GM12801 (cell line): Measurements from ENCODE around the gene FGF4.

ENCODE experiments used
- CTCF ChIP-seq: IDR thresholded peaks from one replicate; pipeline ENCODE4 v1.5.1; 2011; ENCODE audit warnings: control low read depth; ENCODE audit not compliant: insufficient read length; ENCODE audit errors: extremely low read depth

The FGF4 gene

GRCh38 chr11:69727266-69727665, 47.9 kb downstream of the FGF4 start:
- no peak for TF ChIP-seq CTCF

- TF ChIP-seq CTCF, result no peak
Measured at GRCh38 chr11:69726481-69726880, 48.7 kb downstream of the FGF4 start.

GRCh38 chr11:69726019-69726418, 49.1 kb downstream of the FGF4 start:
- no peak for TF ChIP-seq CTCF

GRCh38 chr11:69721745-69722144, 53.4 kb downstream of the FGF4 start:
- TF ChIP-seq CTCF, result no peak

- TF ChIP-seq CTCF, result no peak
Measured at GRCh38 chr11:69721106-69721505, 54.0 kb downstream of the FGF4 start.
